Measurements from ENCODE around the gene PGPEP1. TPM values are rescaled to one million over a fixed set of nuclear protein-coding genes. Genes with fewer than 3 reads are reported as not detected.
A peak's percentile ranks its signal among the peaks of the same experiment; 100 is the strongest.

Gene PGPEP1
- total RNA-seq, 1 donor from 2014 or later, result 5.6 TPM

DNA sequence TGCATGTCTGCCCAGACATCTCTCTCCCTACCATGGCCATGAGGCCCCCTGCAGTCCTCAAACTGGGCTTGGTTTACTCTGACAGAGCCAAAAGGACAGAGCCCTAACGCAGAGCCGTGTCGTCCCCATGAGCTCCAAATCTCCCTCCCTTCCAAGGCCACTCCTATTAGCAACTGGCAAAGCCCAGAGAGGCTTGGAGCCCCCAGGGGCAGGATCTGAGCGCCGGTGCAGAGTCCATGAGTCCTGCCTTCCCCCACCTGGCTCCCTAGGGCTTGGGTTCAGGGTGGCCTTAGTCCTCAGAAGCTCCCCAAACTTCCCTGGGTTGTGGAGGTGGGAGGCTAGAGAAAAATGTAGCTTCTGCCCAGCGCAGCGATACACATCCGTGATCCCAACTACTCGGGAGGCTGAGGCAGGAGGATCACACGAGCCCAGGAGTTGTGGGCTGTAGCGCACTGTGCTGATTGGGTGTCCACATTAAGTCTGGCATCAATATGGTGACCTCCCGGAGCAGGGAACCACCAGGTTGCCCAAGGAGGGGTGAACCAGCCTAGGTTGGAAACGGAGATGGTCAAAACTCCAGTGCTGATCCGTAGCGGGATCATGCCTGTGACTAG lies 7.4 kb upstream of the PGPEP1 start:
- intact Hi-C loops (cut with micrococcal nuclease), result no loop called here
- ATAC-seq (ENCODE audit: low read depth) (no peak), DNase-seq (no peak)
- H3K27me3 Mint-ChIP-seq, result peaks cover 19% of the 10 kb centered on the region
- H3K27ac Mint-ChIP-seq, result no peak overlapping the region
- H3K36me3 Mint-ChIP-seq (ENCODE audit: low read depth), result no peaks in the 10 kb centered on the region
- POLR2A ChIA-PET, result interaction anchor here (1.3 kb wide), 1 partner anchor 55 kb away, joined by 4 read pairs; no protein-coding TSS in a partner anchor
- TF ChIP-seq, protein P1, sequence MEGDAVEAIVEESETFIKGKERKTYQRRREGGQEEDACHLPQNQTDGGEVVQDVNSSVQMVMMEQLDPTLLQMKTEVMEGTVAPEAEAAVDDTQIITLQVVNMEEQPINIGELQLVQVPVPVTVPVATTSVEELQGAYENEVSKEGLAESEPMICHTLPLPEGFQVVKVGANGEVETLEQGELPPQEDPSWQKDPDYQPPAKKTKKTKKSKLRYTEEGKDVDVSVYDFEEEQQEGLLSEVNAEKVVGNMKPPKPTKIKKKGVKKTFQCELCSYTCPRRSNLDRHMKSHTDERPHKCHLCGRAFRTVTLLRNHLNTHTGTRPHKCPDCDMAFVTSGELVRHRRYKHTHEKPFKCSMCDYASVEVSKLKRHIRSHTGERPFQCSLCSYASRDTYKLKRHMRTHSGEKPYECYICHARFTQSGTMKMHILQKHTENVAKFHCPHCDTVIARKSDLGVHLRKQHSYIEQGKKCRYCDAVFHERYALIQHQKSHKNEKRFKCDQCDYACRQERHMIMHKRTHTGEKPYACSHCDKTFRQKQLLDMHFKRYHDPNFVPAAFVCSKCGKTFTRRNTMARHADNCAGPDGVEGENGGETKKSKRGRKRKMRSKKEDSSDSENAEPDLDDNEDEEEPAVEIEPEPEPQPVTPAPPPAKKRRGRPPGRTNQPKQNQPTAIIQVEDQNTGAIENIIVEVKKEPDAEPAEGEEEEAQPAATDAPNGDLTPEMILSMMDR (IDR thresholded peaks at IDR 0.05), result no peak
- no peaks in the 10 kb centered on the region for H3K9me3 Mint-ChIP-seq
- H3K4me3 Mint-ChIP-seq, result no peak overlapping the region
- CTCF ChIA-PET, result interaction anchor here (10.0 kb wide), 1 partner anchor 53 kb away, joined by 238 read pairs; the partner anchor contains the start of gene JUND
- H3K4me1 Mint-ChIP-seq, result peaks cover 7% of the 10 kb centered on the region

DNA sequence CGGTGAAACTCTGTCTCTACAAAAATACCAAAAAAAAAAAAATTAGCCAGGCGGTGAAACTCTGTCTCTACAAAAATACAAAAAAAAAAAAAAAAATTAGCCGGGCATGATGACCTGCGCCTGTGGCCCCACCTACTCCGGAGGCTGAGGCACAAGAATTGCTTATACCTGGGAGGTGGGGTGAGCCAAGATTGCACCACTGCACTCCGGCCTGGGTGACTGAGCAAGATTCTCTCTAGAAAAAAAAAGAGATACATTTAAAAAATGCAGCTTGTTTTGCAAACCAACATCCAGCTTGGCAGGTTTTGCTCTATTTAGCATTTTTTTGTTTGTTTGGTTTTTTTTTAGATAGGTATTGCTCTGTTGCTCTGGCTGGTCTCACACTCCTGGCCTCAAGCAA lies 6.7 kb upstream of the PGPEP1 start:
- ATAC-seq (ENCODE audit: low read depth) (no peak), DNase-seq (no peak)
- no peak overlapping the region for H3K27ac Mint-ChIP-seq
- TF ChIP-seq, protein P1 (IDR thresholded peaks at IDR 0.05), result no peak
- CTCF ChIA-PET, result interaction anchor here (2.2 to 10.0 kb wide), 2 partner anchors 54 to 55 kb away, joined by 9 to 238 read pairs; partner anchors contain the start of gene JUND
- no peak overlapping the region for H3K4me3 Mint-ChIP-seq
- no peaks in the 10 kb centered on the region for H3K9me3 Mint-ChIP-seq
- H3K4me1 Mint-ChIP-seq, result peaks cover 3% of the 10 kb centered on the region
- POLR2A ChIA-PET, result interaction anchor here (1.1 to 1.3 kb wide), 2 partner anchors 55 to 89 kb away, joined by 4 to 8 read pairs; no protein-coding TSS in a partner anchor
- peaks cover 19% of the 10 kb centered on the region for H3K27me3 Mint-ChIP-seq
- intact Hi-C loops (cut with micrococcal nuclease), result no loop called here
- no peaks in the 10 kb centered on the region for H3K36me3 Mint-ChIP-seq (ENCODE audit: low read depth)

DNA sequence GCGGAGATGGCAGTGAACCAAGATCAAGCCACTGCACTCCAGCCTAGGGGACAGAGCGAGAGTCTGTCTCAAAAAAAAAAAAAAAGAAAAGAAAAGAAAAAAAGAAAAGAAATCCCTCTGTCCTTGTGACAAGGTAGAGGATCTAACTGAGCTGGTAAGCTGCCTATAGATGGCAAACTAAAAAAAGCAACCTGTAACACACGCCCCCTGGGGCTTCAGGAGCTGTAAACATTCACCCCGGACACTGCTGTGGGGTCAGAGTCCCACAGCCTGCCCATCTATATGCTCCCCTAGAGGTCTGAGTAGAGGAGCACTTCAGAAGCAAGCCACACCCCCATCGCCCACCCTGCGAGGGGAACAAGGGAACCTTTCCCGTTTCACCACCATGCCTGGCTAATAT lies 4.3 kb upstream of the PGPEP1 start:
- peaks cover 17% of the 10 kb centered on the region for H3K27me3 Mint-ChIP-seq
- CTCF ChIA-PET, result interaction anchor here (1.0 to 2.2 kb wide), 3 partner anchors 57 to 76 kb away, joined by 3 to 9 read pairs (median 7); no protein-coding TSS in a partner anchor
- ATAC-seq (ENCODE audit: low read depth) (no peak), DNase-seq (no peak)
- TF ChIP-seq, protein P1 (IDR thresholded peaks at IDR 0.05), result no peak
- POLR2A ChIA-PET, result interaction anchor here (0.6 to 1.2 kb wide), 4 partner anchors 10 to 1994 kb away, joined by 3 to 8 read pairs (median 4); partner anchors contain the start of gene CCDC124
- no peaks in the 10 kb centered on the region for H3K9me3 Mint-ChIP-seq
- no peaks in the 10 kb centered on the region for H3K36me3 Mint-ChIP-seq (ENCODE audit: low read depth)
- no peak overlapping the region for H3K4me3 Mint-ChIP-seq
- no peak overlapping the region for H3K27ac Mint-ChIP-seq
- peaks cover 9% of the 10 kb centered on the region for H3K4me1 Mint-ChIP-seq
- intact Hi-C loops (cut with micrococcal nuclease), result no loop called here

DNA sequence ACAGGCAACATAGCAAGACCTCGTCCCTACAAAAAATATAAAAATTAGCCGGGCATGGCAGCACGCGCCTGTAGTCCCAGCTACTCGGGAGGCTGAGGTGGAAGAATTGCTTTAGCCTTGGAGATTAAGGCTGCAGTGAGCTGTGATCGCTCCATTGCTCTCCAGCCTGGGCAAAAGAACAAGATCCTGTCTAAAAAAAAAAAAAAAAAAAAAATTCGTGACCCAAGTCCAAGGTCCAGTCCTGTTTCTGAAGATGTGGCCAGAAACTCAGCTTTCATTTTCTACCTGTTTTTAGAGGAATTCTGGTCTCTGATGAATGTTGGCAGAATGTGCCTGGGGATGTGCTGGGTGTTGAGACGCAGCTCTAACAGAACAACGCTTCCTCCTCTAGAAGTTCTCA lies 1.9 kb upstream of the PGPEP1 start:
- no peak overlapping the region for H3K4me3 Mint-ChIP-seq
- POLR2A ChIA-PET, result interaction anchor here (0.6 to 1.6 kb wide), 7 partner anchors 10 to 1055 kb away, joined by 3 to 10 read pairs (median 4); no protein-coding TSS in a partner anchor
- no peaks in the 10 kb centered on the region for H3K9me3 Mint-ChIP-seq
- H3K27me3 Mint-ChIP-seq, result peaks cover 11% of the 10 kb centered on the region
- peaks cover 5% of the 10 kb centered on the region for H3K36me3 Mint-ChIP-seq (ENCODE audit: low read depth)
- TF ChIP-seq, protein P1 (IDR thresholded peaks at IDR 0.05), result no peak
- intact Hi-C loops (cut with micrococcal nuclease), result no loop called here
- H3K4me1 Mint-ChIP-seq, result peaks cover 13% of the 10 kb centered on the region
- no peak overlapping the region for H3K27ac Mint-ChIP-seq
- CTCF ChIA-PET, result interaction anchor here (1.6 to 2.0 kb wide), 5 partner anchors 9 to 59 kb away, joined by 4 to 15 read pairs (median 6); no protein-coding TSS in a partner anchor
- ATAC-seq (ENCODE audit: low read depth), result no peak
- no peak for DNase-seq

DNA sequence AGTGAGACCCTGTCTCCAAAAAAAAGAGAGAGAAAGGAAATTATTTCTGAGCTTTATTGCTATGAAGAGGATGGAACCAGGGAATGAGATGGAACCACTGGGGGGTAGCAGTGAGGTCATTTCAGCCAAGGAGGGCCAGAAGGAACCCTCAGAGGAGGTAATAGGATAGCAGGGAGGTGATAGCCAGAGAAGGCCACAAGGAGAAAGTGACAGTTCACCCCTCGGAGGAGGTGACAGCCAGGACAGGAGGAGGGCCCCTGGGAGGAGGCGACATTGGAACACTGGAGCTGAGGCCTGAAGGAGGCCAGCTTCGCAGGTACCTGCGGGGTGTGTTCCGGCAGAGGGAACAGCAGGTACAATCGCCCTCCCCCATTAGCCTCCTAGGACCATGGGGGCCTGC lies 675 bp upstream of the PGPEP1 start:
- peaks cover 13% of the 10 kb centered on the region for H3K4me1 Mint-ChIP-seq
- no peak overlapping the region for H3K27ac Mint-ChIP-seq
- CTCF ChIA-PET, result interaction anchor here (1.0 to 2.0 kb wide), 7 partner anchors 10 to 73 kb away, joined by 3 to 15 read pairs (median 6); no protein-coding TSS in a partner anchor
- POLR2A ChIA-PET, result interaction anchor here (0.6 to 1.6 kb wide), 7 partner anchors 17 to 89 kb away, joined by 3 to 6 read pairs (median 4); partner anchors contain the start of gene LSM4
- H3K9me3 Mint-ChIP-seq, result no peaks in the 10 kb centered on the region
- H3K36me3 Mint-ChIP-seq (ENCODE audit: low read depth), result peaks cover 14% of the 10 kb centered on the region
- peak overlapping the region; percentile 80 for H3K4me3 Mint-ChIP-seq
- H3K27me3 Mint-ChIP-seq, result peaks cover 6% of the 10 kb centered on the region
- intact Hi-C loops (cut with micrococcal nuclease), result loop anchor here (2.0 kb wide), 1 partner anchor 79 kb away; the partner anchor contains the start of gene SSBP4
- ATAC-seq (ENCODE audit: low read depth) (no peak), DNase-seq (no peak)
- TF ChIP-seq, protein P1 (IDR thresholded peaks at IDR 0.05), result no peak

Data from activated B cell treated with CpG ODN at 0.5 μM for 24 hours (primary cell).